HG03064 (cell line): ENCODE data around the gene CXXC5.

Source experiments
- ATAC-seq: cut with Tn5 transposase; IDR thresholded peaks from one replicate; pipeline ENCODE4 v1.9.1; 2021; ENCODE audit warnings: low read depth; ENCODE audit not compliant: unreplicated experiment

CXXC5 gene

GRCh38 chr5:139638090-139638735 lies 9.9 kb upstream of the CXXC5 start:
- ATAC-seq = no peak

- ATAC-seq = no peak
Observed at GRCh38 chr5:139638736-139639618, 9.2 kb upstream of the CXXC5 start.

- ATAC-seq = no peak
Observed at GRCh38 chr5:139639619-139640380, 8.3 kb upstream of the CXXC5 start.

DNA sequence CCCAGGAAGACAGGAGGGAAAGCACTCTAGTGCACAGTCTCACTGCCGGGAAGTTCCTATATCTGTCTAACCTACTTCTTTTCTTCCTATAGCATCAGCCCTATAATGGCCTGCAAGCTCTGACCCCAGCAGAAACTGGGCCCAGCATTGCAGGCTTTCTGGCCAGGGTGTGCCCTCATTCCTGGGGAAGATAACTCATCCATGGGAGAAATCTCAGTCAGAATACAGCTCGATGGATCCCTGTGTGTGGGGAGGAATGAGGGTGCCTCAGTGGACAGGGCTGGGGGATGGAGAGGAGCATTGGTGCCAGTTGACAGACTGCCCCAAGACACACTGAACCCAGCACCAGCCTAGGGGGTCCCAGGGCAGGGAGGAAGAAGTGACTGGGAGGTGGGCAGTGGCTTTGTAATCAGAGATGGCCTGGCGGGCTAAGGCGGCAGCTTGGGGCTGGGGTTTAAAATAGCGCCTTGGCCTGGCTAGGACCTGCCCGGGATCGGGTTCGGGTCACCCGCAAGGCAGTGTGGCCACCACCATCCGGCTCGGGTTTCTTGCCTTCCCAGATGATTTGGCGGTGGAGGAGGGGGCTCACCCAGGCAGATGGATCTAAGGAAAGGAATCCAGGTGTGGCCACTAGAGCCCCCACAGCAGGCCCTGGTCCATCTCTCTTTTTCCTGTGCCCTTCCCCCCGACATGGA lies 7.6 kb upstream of the CXXC5 start:
- ATAC-seq = no peak

DNA sequence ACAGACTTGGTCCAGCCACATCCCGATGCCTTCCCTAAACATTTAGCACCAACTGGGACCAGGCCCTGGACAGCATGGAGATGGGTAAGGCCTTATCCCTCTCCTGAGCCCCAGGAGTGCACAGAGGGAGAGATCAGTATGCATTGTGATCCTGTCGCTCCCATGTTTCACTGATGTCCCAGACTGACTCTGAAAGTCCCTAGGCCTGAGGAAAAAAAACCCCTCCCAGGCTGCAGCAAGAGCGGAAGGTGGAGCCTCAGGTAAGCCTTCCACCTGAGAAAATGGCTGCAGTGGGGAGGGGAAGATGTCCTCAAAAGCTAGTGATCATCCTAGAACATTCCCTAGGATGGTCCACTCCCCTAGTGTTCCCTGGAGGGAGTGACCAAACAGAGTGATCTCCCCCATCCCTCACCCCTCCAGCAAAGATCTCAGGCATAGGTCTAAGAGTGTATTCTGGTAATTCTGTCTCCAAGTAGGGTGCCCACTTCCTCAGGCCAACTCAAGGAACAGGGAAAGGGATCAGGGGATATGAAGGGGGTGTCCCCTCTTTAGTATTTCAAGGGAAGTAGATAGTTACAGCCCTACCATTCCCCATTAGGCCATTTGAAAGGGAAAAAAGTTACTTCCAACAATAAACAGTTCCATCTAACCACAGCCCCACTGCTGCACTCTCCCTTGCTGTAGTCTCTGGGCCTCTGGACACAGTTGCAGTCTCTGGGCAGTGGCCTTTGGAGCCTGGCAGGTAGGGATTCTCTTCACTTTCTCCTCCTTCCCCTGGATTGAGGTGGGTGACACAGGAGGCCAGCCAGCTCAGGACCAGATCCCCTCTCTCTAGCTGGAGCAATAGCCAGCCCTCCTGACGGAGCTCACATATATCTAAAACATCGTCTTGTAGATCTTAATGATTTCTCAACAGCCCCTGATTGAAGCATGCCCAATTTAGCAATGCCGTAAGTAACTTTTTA lies 6.8 kb upstream of the CXXC5 start:
- ATAC-seq = no peak

DNA sequence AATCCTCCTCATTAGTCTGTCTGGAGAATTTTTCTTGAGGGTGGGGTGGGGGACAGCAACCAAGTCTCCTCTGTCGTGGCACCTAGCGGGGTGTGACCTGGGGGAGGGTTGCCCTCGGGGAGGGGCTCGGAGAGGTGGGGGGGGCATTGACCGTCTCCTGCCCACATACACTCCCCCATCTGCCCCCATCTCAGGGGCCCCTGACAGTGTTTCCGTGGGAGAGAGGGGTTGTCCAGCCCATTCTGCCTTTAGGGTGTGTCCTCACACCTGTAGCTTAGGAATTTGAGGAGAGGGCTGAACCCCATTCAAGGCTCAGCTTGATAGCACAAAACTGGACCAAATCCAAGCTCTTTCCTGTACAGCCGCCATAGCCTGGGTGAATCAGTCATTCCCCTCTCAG lies 5.9 kb upstream of the CXXC5 start:
- ATAC-seq = no peak

GRCh38 chr5:139642891-139643871 lies 5.0 kb upstream of the CXXC5 start:
- no peak for ATAC-seq

- ATAC-seq = no peak
Observed at GRCh38 chr5:139644001-139644456, 4.1 kb upstream of the CXXC5 start.

DNA sequence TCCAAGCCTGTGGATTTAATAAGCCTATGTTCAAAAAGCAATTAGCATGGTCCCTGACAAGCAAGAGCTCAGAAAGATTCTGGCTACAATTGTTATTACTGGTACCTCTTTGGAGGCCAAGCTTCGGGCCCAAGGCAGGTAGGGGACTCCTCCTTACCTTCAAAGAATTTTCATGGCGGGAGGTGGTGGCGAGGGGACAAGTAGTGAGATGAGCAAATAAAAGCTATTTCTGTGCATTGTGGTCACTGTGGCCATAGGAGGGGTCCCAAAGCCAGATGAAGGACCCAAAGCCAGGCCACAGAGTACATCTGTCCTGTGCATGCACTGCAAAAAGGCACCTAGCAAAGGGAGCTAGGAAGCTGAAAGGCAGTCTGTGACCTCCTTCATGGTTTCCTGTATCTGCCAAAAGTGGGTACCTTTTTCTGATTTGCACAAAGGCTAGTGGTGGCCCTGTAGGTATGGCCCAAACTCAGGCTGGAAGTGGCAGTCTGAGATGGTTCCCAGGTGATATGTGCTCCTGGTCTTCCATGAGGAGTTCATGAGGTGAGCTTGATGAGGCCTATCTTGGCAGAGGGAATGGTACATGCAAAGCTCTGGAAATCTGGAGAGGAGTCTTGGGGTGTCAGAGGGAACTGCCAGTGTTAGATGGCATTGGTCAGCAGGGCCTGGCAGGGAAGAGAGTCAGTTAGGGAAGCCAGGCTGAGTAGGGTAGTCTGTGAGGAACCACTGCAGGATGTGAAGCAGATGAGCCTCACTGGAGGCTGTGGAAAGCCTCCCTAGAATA lies 3.3 kb upstream of the CXXC5 start:
- ATAC-seq = no peak

GRCh38 chr5:139645430-139645871 lies 2.7 kb upstream of the CXXC5 start:
- ATAC-seq = no peak

DNA sequence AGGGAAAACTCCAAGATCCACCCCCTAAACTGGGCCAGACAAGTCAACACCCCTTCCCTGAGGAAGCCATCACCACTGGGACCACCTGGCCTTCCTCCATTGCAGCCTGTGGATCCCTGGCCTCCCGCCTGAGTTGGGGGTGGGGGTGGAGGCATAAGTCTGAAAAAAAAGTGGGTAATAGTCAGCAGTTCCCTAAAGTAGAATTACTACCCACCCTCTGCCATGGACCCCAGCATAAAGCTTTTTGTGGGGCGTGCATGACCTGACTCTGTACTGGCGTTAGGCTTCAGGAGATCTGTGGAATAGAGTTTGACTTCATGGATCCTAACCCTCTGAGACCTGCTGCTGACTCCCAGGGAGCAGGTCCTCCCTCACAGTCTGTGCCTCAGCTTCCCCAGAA lies 2.0 kb upstream of the CXXC5 start:
- ATAC-seq = no peak

DNA sequence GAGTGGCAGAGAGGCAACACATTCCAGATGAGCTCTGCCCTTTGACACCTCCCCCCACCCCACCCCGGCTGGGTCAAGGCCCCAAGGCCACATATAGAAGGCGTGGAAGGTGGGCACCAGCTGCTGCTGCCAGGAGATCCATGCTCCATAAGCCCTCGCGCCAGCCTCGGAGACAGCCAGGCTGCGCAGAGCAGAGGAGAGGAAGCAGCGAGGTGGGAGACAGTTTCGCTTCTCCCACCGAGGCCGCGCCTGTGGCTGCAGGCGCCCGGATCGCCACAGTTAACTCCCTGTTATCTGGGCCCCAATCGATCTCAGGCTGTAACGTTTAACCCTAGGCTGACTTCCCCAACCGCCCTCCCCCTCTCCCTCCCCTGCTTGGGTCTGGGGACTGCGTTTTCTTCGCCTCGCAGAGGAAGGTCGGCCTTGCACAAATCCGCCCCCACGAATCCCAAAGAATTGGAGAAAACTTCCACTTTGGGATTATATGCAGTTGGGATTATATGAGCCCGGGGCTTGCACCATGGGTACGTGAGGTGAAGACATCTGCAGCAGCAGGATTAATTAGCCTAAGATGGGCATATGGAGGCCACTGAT lies 1.1 kb upstream of the CXXC5 start:
- no peak for ATAC-seq

DNA sequence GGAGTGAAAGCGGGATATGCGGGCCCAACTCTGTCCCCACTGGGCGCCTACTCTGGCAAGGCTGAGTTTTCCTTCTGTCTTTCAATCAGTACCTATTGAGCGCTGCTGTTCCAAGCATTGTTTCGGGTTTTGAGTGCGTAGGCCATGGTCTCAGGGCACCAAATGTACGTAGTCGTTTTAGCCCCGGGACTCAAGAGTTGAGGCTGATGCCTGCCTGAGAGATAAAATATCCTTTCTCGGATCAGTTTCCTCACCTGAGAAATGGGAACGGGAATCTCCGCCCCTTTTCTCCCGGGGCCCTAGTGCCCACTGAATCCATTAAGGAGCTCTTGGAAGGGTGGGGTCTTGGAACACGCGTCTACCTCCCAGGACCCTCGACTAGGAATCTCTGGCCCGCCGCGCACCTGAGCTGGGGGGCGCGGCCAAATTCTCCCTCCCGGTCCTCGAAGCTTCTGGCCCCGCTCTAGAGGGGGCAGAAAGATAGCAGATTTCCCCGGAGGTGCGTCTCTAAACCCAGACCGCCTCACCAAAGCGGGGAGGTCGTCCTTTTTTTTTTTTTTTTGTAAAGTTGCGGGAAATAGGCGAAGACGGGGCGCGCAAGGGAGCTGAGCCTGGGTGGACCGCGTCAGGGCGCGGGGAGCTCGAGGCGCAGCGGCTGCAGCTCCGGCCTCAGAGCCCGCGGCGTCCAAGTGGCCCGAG lies 494 bp upstream of the CXXC5 start:
- ATAC-seq = no peak

DNA sequence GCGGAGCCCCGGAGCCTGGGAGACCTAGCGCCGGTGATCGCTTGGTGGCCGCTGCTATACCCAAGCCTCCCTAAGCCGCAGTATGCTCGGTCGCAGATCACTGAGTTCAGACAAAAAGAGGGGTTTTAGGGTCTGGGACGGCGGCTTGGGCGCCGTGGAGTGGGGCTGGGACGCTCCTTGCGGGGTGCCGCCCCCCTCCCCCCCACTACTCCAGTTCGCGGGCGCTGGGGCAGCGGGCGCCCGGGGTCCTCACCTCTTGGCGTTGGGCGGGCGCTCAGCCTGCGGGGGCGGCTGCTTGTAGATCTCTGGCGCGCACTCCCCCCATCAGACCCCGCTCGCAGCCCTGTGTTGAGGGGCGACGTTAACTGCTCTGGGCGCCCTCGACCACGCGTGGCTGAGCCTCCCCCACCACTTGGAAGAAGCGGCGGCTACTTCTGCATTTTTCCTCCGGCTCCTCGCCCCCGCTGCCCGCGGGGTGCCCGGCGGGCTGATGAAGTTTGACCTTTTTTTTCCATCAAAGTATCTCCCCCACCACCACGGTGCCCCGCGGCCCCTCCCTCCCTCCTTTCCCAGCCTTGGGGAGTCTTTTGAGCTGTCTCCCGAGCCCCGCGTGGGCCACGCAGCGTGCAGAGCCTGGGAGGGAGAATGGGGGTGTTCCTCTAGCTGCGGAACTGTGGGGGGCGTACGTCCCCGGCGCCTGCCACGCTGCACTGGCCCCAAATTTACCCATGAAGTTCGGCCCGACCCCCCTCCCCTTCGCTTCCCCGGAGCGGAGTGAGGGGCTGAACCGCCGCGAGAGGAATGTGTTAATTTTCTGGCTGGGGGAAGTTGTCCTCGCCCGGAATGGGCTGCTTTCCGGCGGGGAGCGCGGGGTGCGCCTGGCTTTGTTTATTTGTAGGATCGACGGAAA lies 1.2 kb downstream of the CXXC5 start:
- ATAC-seq = no peak

DNA sequence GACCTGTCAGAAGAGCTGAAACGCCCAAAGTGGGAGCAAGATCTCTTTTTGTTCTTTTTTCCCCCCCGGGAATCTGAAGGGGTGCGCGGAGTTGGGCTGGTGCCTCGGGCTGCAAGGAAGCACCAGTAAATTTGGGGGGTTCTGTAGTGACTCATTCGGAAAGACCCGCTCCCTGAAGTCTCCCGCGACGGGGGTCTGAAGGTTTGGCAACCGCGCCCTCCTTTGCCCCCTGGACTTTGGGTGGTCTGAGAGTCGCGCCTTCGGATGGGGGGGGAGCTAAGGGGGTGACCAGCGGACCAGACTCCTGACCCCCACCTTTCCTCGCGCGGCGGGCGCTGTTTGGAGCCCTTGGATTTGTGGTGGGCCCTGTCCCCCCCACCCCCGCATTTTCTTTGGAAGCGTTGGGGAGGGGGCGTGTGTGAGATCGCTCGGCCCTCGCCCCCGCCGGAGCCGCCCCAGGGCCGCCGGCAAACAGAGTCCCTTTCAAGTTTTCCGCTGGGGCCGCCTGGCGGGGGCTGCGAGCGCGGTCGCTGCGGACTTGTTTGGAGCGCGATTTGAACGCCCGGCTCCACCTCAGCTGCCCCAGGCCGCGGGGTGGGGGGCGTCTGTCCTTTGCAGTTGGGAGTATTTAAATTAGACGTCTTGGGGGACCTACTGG lies 2.0 kb downstream of the CXXC5 start:
- ATAC-seq = no peak
